ENCODE results near the gene USP51.
"Not testable (repeated sequence)": the region's sequence is repeated elsewhere in the genome, so short reads cannot be mapped to it uniquely, and the experiment has no call there.

USP51 gene

DNA sequence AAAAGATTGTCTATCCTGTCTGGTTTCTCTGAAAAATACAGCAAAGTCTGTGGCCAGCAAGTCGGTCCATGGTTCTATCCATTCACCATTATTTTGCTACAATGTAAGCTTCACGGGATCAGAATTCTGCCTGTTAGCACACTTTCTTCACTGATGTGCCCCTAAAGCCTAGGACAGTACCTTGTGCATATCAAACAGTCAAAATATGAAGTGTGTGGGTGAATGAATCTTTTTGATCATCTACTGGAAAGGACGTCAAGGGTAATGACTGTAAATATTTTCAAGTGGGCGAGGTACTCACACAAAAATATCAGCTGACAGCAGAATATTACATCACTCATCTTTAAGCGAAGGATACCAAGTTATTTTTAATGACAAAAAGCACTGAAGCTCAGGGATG lies 24.5 kb downstream of the USP51 start:
- not testable (repeated sequence) for DNase-seq (ENCODE audit: low read depth)

DNA sequence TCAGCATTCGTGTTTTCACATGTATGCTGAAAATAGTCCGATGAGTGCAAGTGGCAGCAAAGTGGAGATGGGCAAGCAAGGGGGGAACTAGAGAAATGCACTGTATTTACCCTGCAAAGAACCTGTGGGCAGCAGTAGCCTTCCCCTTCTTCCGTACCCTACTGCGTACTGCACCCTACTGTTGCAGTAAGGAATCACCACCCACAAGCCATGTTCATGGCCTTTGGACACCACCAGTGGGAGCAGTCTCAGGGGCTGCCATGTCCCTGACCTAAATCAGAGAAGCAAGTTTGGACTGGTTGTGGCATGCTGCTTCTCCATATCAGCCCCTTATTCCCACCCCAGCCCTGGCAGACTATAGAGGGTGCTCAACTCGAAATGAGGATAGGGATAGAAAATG lies 25.6 kb downstream of the USP51 start:
- not testable (repeated sequence) for DNase-seq (ENCODE audit: low read depth)

GRCh38 chrX:55459926-55460325 lies 29.7 kb downstream of the USP51 start:
- not testable (repeated sequence) for DNase-seq (ENCODE audit: low read depth)

DNA sequence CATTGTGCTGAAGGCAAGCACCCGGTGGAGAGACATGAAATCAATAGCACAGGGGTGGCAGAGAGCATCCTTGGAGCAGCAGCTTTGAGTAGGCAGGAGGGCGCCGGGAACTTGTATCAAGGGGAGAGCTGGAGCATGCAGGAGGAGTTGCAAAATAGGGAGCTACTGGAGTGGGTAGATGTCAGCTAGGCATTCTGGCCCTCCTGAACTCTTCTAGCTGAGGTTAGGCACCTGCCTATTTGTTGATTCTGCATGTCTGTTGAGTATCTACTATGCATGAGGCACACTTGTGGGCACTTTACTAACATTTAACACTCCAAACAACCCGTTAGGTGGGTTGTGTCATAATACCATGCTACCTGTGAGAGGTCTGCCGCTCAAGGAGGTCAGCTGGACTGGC lies 30.2 kb downstream of the USP51 start:
- not testable (repeated sequence) for DNase-seq (ENCODE audit: low read depth)

GRCh38 chrX:55455708-55456107 lies 33.9 kb downstream of the USP51 start:
- DNase-seq (ENCODE audit: low read depth) = not testable (repeated sequence)

GRCh38 chrX:55452833-55453124 lies 36.9 kb downstream of the USP51 start:
- DNase-seq (ENCODE audit: low read depth) = no peak

DNA sequence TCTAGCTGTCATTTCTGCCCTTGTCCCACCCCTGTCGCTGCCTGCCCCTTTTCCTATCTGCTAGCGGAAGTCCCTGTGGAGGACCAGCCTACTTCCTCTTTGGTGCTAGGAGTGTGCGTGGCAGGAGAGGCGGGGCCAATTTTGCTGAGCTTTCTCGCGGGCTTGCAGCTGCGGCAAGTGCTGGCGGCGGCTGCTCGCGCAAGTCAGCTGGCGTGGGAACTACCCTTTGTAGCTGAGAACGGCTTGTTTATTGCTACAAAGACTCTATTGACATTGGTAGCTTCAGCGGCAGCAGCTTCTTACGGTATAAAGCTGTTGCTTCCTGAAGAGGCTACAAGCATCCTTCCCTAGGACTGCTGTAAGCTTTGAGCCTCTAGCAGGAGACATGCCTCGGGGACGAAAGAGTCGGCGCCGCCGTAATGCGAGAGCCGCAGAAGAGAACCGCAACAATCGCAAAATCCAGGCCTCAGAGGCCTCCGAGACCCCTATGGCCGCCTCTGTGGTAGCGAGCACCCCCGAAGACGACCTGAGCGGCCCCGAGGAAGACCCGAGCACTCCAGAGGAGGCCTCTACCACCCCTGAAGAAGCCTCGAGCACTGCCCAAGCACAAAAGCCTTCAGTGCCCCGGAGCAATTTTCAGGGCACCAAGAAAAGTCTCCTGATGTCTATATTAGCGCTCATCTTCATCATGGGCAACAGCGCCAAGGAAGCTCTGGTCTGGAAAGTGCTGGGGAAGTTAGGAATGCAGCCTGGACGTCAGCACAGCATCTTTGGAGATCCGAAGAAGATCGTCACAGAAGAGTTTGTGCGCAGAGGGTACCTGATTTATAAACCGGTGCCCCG lies 37.4 kb downstream of the USP51 start, which contains the start of gene MAGEH1:
MAGEH1 (plus strand) TSS at position 138 of the 843 bp plus-strand sequence; CDS start at position 386, 248 bp downstream.
- DNase-seq (ENCODE audit: low read depth) = peak; percentile 60

- no peak for DNase-seq (ENCODE audit: low read depth)
Measured at GRCh38 chrX:55451626-55451989, 38.0 kb downstream of the USP51 start.

DNA sequence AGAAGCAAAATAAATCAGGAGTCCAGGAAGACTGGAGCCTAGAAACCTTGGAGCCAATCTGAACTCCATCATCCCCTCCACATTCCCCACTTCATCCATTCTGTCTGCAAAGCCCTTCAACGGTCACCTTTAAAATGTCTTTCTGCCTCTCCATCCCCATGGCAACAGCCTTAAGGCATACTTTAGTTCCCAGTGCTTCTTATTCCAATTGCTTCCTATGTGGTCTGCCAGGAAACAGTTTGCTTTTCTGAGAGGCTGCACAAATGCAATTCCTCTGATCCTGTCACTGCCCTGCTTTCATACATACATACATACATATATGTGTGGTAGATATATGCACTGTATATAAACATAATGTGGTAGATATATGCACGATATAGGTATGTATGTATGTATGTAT lies 38.5 kb downstream of the USP51 start:
- DNase-seq (ENCODE audit: low read depth) = no peak

- no peak for DNase-seq (ENCODE audit: low read depth)
Measured at GRCh38 chrX:55450259-55450658, 39.4 kb downstream of the USP51 start.

GRCh38 chrX:55443468-55443867 lies 46.2 kb downstream of the USP51 start:
- DNase-seq (ENCODE audit: low read depth) = not testable (repeated sequence)
